T-helper 1 cell treated with Interleukin-12 subunit alpha and Interleukin-12 subunit beta and Interleukin-4 antibody, amounts not matched to agents 30 μg/mL and 1 μg/mL, for 36 hours (primary cell): ENCODE measurements around the gene C2CD5.
A peak's percentile ranks its signal among the peaks of the same experiment; 100 is the strongest.

ENCODE experiments used
- H3K27ac Mint-ChIP-seq: one replicate; pipeline ENCODE4 v1.8.0; 2021; ENCODE audit warnings: mild to moderate bottlenecking, mixed read lengths
- H3K27me3 Mint-ChIP-seq: one replicate; pipeline ENCODE4 v1.8.0; 2021; ENCODE audit warnings: low read depth, mixed read lengths
- H3K36me3 Mint-ChIP-seq: one replicate; pipeline ENCODE4 v1.8.0; 2021; ENCODE audit warnings: low read depth, mixed read lengths
- H3K4me1 Mint-ChIP-seq: one replicate; pipeline ENCODE4 v1.8.0; 2021; ENCODE audit warnings: low read depth, mixed read lengths
- H3K4me3 Mint-ChIP-seq: one replicate; pipeline ENCODE4 v1.8.0; 2021; ENCODE audit warnings: mild to moderate bottlenecking, moderate library complexity, mixed read lengths
- H3K9me3 Mint-ChIP-seq: one replicate; pipeline ENCODE4 v1.8.0; 2021; ENCODE audit warnings: mixed read lengths

C2CD5 gene

GRCh38 chr12:22543246-22544037 lies 900 bp downstream of the C2CD5 start:
- H3K4me1 Mint-ChIP-seq, result peaks cover 42% of the 10 kb centered on the region

DNA sequence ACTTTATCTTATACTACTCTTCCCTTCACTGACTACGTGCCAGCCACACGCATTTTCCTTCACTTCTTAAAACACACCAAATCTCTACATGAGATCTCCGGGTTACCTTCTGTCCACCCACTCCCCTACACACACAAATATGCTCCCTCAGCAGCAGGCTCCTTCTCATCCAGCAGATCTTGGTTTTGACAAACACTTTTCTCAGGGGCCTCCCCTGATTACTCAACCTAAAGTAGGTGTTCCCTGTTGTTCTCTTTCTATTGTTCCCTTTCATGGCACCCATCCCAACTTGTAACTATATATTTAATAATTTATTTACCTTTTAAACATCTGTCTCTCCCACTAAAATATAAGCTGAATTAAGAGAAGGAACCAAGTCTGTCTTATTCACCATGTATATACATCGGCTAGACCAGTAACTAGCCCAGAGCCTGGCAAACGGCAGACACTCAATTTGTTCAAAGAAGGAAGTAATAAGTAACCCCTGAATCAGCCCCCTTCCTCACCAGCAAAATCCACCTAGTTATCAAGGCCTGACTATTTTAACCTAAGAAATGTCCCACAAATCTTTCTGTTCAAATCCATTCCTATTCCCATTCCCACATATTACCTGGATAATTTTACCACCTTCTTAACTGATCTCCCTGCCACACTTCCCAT lies 2.7 kb downstream of the C2CD5 start:
- H3K27me3 Mint-ChIP-seq, result no peaks in the 10 kb centered on the region
- H3K4me1 Mint-ChIP-seq, result peaks cover 43% of the 10 kb centered on the region
- H3K36me3 Mint-ChIP-seq, result peaks cover 34% of the 10 kb centered on the region
- H3K4me3 Mint-ChIP-seq, result peak overlapping the region; percentile 1
- H3K27ac Mint-ChIP-seq, result no peak overlapping the region
- no peaks in the 10 kb centered on the region for H3K9me3 Mint-ChIP-seq

More at GRCh38 chr12:22543246-22544037, 900 bp downstream of the C2CD5 start:
- no peaks in the 10 kb centered on the region for H3K9me3 Mint-ChIP-seq
- H3K27ac Mint-ChIP-seq, result peak overlapping the region; percentile 92
- H3K4me3 Mint-ChIP-seq, result peak overlapping the region; percentile 93
- H3K36me3 Mint-ChIP-seq, result peaks cover 30% of the 10 kb centered on the region
- H3K27me3 Mint-ChIP-seq, result peaks cover 12% of the 10 kb centered on the region

DNA sequence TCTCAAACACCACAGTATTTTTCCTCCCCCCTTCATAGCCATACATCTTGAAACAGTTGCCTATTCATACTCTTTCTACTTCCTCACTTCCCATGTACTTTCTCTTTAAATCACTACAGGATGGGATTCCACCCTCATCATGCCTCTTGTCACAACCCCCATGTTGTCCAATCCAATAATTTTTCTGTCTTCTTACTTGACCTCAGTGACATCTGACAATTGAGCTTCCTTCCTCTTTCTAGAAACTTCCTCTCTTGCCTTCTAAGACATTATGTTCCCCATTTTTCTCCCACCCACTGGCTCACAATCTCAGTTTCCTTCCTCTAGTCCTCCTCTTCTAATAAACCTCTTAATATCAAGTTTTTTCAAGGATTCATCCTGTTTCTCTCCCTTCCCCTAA lies 5.3 kb downstream of the C2CD5 start:
- H3K27me3 Mint-ChIP-seq, result no peaks in the 10 kb centered on the region
- peaks cover 47% of the 10 kb centered on the region for H3K4me1 Mint-ChIP-seq
- H3K4me3 Mint-ChIP-seq, result no peak overlapping the region

GRCh38 chr12:22538311-22538710 lies 6.0 kb downstream of the C2CD5 start:
- peaks cover 38% of the 10 kb centered on the region for H3K36me3 Mint-ChIP-seq
- H3K9me3 Mint-ChIP-seq, result no peaks in the 10 kb centered on the region
- no peaks in the 10 kb centered on the region for H3K27me3 Mint-ChIP-seq
- no peak overlapping the region for H3K4me3 Mint-ChIP-seq
- no peak overlapping the region for H3K27ac Mint-ChIP-seq
- peaks cover 46% of the 10 kb centered on the region for H3K4me1 Mint-ChIP-seq

More for the DNA sequence above, 5.3 kb downstream of the C2CD5 start:
- Mint-ChIP-seq H3K27ac (no peak overlapping the region), H3K9me3 (no peaks in the 10 kb centered on the region), H3K36me3 (peaks cover 36% of the 10 kb centered on the region)

- Mint-ChIP-seq H3K27ac (no peak overlapping the region), H3K27me3 (no peaks in the 10 kb centered on the region), H3K4me3 (no peak overlapping the region), H3K9me3 (no peaks in the 10 kb centered on the region), H3K4me1 (peaks cover 36% of the 10 kb centered on the region), H3K36me3 (peaks cover 46% of the 10 kb centered on the region)
Observed at GRCh38 chr12:22536971-22537544, 7.3 kb downstream of the C2CD5 start.

DNA sequence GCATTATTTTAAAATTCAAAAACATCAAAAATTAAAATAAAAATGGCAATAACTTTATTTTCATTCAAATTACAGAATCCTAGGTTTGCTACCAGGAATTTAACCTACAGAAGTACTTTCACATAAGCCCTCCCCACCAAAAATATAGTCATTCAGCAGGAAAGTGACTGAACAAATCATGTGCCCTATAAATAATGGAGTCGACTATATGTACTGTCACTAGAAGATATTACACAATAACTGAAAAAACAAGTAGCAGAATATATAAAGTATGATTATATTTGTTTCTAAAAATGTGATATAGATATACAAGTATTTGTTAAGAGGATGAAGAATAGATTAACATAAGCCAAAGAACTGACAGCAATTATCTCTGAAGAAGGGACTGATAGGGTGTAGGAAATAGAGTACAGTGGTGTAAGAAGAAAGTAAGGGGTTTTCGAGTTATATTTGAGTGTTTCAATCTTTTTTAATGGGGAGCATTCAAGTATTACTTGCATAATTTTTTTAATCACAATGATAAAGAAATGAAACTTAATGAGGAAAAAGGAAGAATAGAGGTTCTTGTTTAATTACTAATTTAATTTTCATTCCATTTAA lies 7.9 kb downstream of the C2CD5 start:
- no peak overlapping the region for H3K27ac Mint-ChIP-seq
- H3K4me3 Mint-ChIP-seq, result no peak overlapping the region
- peaks cover 30% of the 10 kb centered on the region for H3K4me1 Mint-ChIP-seq
- H3K27me3 Mint-ChIP-seq, result no peaks in the 10 kb centered on the region
- no peaks in the 10 kb centered on the region for H3K9me3 Mint-ChIP-seq
- peaks cover 44% of the 10 kb centered on the region for H3K36me3 Mint-ChIP-seq

- Mint-ChIP-seq H3K27ac (peak overlapping the region; percentile 22), H3K9me3 (no peaks in the 10 kb centered on the region), H3K4me3 (no peak overlapping the region), H3K36me3 (peaks cover 44% of the 10 kb centered on the region), H3K4me1 (peaks cover 25% of the 10 kb centered on the region), H3K27me3 (no peaks in the 10 kb centered on the region)
Observed at GRCh38 chr12:22535478-22535877, 8.9 kb downstream of the C2CD5 start.

DNA sequence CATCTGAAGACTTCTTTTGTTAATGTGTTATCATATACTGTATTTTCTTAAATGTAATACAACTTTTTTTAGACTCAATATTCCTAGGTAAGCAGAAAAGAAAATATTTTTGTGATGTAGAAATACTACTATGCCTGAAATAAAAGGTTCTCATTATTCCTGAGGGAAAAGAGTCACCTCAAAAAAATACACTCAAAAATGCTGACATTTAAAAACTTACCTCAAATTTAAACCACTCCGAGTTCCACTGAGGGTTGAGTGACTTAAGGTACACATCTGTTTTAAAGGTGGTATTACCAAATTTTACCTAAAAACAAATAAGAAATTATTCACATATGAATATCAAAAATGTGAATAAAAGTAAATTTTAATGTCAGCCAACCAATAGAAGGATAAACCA lies 9.3 kb downstream of the C2CD5 start:
- H3K27ac Mint-ChIP-seq, result no peak overlapping the region
- H3K9me3 Mint-ChIP-seq, result no peaks in the 10 kb centered on the region
- peaks cover 42% of the 10 kb centered on the region for H3K36me3 Mint-ChIP-seq
- no peaks in the 10 kb centered on the region for H3K27me3 Mint-ChIP-seq
- H3K4me3 Mint-ChIP-seq, result no peak overlapping the region
- peaks cover 23% of the 10 kb centered on the region for H3K4me1 Mint-ChIP-seq

- H3K4me3 Mint-ChIP-seq, result no peak overlapping the region
Observed at GRCh38 chr12:22533155-22533554, 11.2 kb downstream of the C2CD5 start.

GRCh38 chr12:22532317-22532716 lies 12.0 kb downstream of the C2CD5 start:
- no peaks in the 10 kb centered on the region for H3K9me3 Mint-ChIP-seq
- no peak overlapping the region for H3K4me3 Mint-ChIP-seq
- H3K36me3 Mint-ChIP-seq, result peaks cover 28% of the 10 kb centered on the region
- no peak overlapping the region for H3K27ac Mint-ChIP-seq
- no peaks in the 10 kb centered on the region for H3K27me3 Mint-ChIP-seq
- H3K4me1 Mint-ChIP-seq, result peaks cover 13% of the 10 kb centered on the region

More at GRCh38 chr12:22533155-22533554, 11.2 kb downstream of the C2CD5 start:
- peaks cover 31% of the 10 kb centered on the region for H3K36me3 Mint-ChIP-seq
- no peaks in the 10 kb centered on the region for H3K27me3 Mint-ChIP-seq
- no peak overlapping the region for H3K27ac Mint-ChIP-seq
- H3K4me1 Mint-ChIP-seq, result peaks cover 13% of the 10 kb centered on the region
- no peaks in the 10 kb centered on the region for H3K9me3 Mint-ChIP-seq

- H3K4me1 Mint-ChIP-seq, result peaks cover 10% of the 10 kb centered on the region
- no peak overlapping the region for H3K4me3 Mint-ChIP-seq
- peaks cover 27% of the 10 kb centered on the region for H3K36me3 Mint-ChIP-seq
- no peaks in the 10 kb centered on the region for H3K27me3 Mint-ChIP-seq
- H3K27ac Mint-ChIP-seq, result no peak overlapping the region
- no peaks in the 10 kb centered on the region for H3K9me3 Mint-ChIP-seq
Observed at GRCh38 chr12:22531205-22531604, 13.1 kb downstream of the C2CD5 start.

DNA sequence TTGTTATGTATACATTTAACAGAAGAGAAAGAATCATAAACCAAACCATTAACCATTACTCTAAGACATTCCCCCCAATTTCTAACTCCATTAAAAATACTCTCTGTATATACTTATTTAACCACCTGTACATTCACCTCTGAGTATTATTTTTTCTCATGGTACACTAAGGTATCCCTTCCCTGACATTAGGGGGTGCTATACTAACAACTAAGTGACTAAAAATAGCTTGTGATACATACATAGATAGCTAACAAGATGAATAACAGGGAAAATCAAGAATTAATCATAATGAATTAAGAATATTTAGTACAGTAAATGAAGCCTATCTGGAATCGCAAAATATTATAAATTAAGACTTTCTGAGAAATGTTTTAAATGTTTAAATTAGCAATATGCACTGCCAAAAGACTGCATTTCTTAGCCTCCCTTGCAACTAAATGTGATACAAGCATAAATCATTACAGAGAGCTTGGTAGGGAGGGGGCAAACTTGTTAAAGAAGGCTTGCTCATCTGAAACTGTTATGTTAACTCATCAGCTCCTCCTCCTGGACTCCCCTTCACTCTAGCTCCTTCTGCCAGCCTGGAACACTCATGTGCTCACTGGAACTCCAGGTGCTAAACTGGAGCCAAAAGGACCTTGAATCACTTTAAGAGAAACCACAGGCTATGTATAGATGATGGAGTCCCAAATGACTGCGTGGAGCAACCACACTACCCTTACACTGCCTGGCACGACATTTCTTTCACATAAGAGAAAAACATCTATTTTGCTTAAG lies 14.9 kb downstream of the C2CD5 start:
- Mint-ChIP-seq H3K9me3 (no peaks in the 10 kb centered on the region), H3K27ac (no peak overlapping the region), H3K4me3 (no peak overlapping the region), H3K36me3 (peaks cover 23% of the 10 kb centered on the region), H3K27me3 (no peaks in the 10 kb centered on the region), H3K4me1 (peaks cover 3% of the 10 kb centered on the region)

DNA sequence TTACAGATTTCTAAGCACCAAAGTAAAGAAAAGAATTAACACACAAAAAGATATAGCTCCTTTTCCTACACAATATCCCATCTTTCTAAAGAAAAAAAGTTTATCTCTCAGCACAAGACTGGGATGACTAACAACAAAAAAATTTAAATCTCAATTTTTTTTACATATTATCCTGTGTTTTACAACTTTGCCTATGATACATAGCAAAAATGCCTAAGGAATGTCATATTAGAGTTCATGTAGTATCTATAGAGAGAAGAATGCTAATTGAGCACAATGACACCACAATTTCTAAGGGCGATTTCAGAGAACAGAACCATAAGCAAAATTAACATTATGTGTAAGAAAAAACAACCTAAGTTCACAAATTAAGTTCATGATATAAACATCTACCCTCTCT lies 16.3 kb downstream of the C2CD5 start:
- Mint-ChIP-seq H3K9me3 (no peaks in the 10 kb centered on the region), H3K36me3 (peaks cover 23% of the 10 kb centered on the region), H3K27me3 (no peaks in the 10 kb centered on the region), H3K27ac (no peak overlapping the region), H3K4me1 (no peaks in the 10 kb centered on the region), H3K4me3 (no peak overlapping the region)

- H3K4me3 Mint-ChIP-seq, result no peak overlapping the region
- no peaks in the 10 kb centered on the region for H3K4me1 Mint-ChIP-seq
- H3K9me3 Mint-ChIP-seq, result no peaks in the 10 kb centered on the region
- no peak overlapping the region for H3K27ac Mint-ChIP-seq
- H3K36me3 Mint-ChIP-seq, result peaks cover 18% of the 10 kb centered on the region
- H3K27me3 Mint-ChIP-seq, result no peaks in the 10 kb centered on the region
Observed at GRCh38 chr12:22526836-22527235, 17.5 kb downstream of the C2CD5 start.
